Endothelial cell of umbilical vein (primary cell): ENCODE measurements around the gene DCLK1. TPM values are rescaled to one million over a fixed set of nuclear protein-coding genes. Genes with fewer than 3 reads are reported as not detected.

Experiments
- BruUV-seq: library from RNA; stranded (reverse); fragments of 400-500 nt; replicated peaks from 2 replicates; lab custom pipeline; 2021; lab: Mats Ljungman, UMichigan
- CTCF ChIA-PET: fragments of 300-600, 350-600 bp; sonication (Branson Sonifier 250); formaldehyde crosslinking; loops from one replicate; lab custom pipeline; 2021; ENCODE audit warnings: antibody characterized with exemption, inconsistent platforms; lab: Charles Lee
- POLR2A ChIA-PET: fragments of 300-600, 350-600 bp; sonication (Branson Sonifier 250); formaldehyde crosslinking; loops from one replicate; lab custom pipeline; 2021; ENCODE audit warnings: antibody characterized with exemption, inconsistent platforms; lab: Charles Lee
- DNase-seq: peaks from one replicate; pipeline ENCODE4 v3.0.0-alpha.2; 2011; ENCODE audit warnings: low read depth, low spot score
- FAIRE-seq: peaks from 2 replicates; lab custom pipeline; 2011; peaks lifted over from hg19 to GRCh38; lab: Jason Lieb, UNC
- H2AFZ ChIP-seq: 2 replicates; pipeline ENCODE4 v1.6.0; 2012; ENCODE audit warnings: low read depth, low read length, control low read depth, inconsistent platforms
- H3K27ac ChIP-seq: 2 replicates; pipeline ENCODE4 v1.5.1; 2011; ENCODE audit warnings: low read depth, mild to moderate bottlenecking, control low read depth, low read length, moderate library complexity; ENCODE audit not compliant: insufficient read depth
- H3K27me3 ChIP-seq, 2 experiments: 2 replicates each; pipeline versions ENCODE4 v1.6.0 to v1.6.1; 2011; ENCODE audit warnings: low read length in 2 of 2, mixed read lengths in 1 of 2; ENCODE audit not compliant: control insufficient read depth in 2 of 2, insufficient read depth in 2 of 2
- H3K36me3 ChIP-seq, 2 experiments: 2 replicates in 1 of 2; 3 replicates in 1 of 2; pipeline ENCODE4 v1.5.1; 2011; ENCODE audit warnings: low read length in 2 of 2, mild to moderate bottlenecking in 1 of 2, moderate library complexity in 1 of 2; ENCODE audit not compliant: control insufficient read depth in 2 of 2, insufficient read depth in 2 of 2; ENCODE audit errors: extremely low read depth in 1 of 2
- H3K4me1 ChIP-seq: 3 replicates; pipeline ENCODE4 v1.5.1; 2011; ENCODE audit warnings: mild to moderate bottlenecking, low read length; ENCODE audit not compliant: control insufficient read depth, insufficient read depth; ENCODE audit errors: extremely low read depth
- H3K4me2 ChIP-seq: 2 replicates; pipeline ENCODE4 v1.6.1; 2011; ENCODE audit warnings: low read length, control low read depth, mixed read lengths; ENCODE audit not compliant: insufficient read depth
- H3K4me3 ChIP-seq, 3 experiments: fragments of 200-600 bp in 1 of 3; sonication (generic), shearing (Covaris generic) in 1 of 3; replicated peaks in 1 of 3; 2 replicates each; pipeline ENCODE4 v1.5.1; 2011 to 2016; ENCODE audit warnings: control low read depth in 3 of 3, low read length in 3 of 3, mild to moderate bottlenecking in 2 of 3, inconsistent platforms in 1 of 3, low read depth in 1 of 3, moderate library complexity in 1 of 3; ENCODE audit not compliant: insufficient read depth in 1 of 3
- H3K79me2 ChIP-seq: 2 replicates; pipeline ENCODE4 v1.6.0; 2012; ENCODE audit warnings: low read length, inconsistent platforms; ENCODE audit not compliant: control insufficient read depth, insufficient read depth
- H3K9ac ChIP-seq: replicated peaks from 2 replicates; pipeline ENCODE3; 2011; ENCODE audit warnings: low read length, control low read depth; ENCODE audit not compliant: insufficient read depth; ENCODE audit errors: extremely low read depth
- H3K9me1 ChIP-seq: replicated peaks from 3 replicates; pipeline ENCODE4 v1.6.0; 2011; ENCODE audit warnings: mild to moderate bottlenecking, low read length; ENCODE audit not compliant: control insufficient read depth, insufficient read depth; ENCODE audit errors: extremely low read depth
- H3K9me3 ChIP-seq: replicated peaks from 2 replicates; pipeline ENCODE4 v1.5.1; 2012; ENCODE audit warnings: low read length, inconsistent platforms; ENCODE audit not compliant: control insufficient read depth, insufficient read depth
- H4K20me1 ChIP-seq: replicated peaks from 2 replicates; pipeline ENCODE3; 2011; ENCODE audit warnings: mild to moderate bottlenecking, low read length; ENCODE audit not compliant: control insufficient read depth, insufficient read depth; ENCODE audit errors: extremely low read depth
- EZH2 ChIP-seq: IDR thresholded peaks from 2 replicates; pipeline ENCODE4 v1.6.1; 2012; ENCODE audit warnings: borderline replicate concordance, low read depth, mild to moderate bottlenecking, moderate library complexity, low read length, inconsistent platforms; ENCODE audit not compliant: severe bottlenecking
- FOS ChIP-seq: IDR thresholded peaks from 2 replicates; pipeline ENCODE4 v1.6.1; 2011; ENCODE audit warnings: mild to moderate bottlenecking, low read length, moderate library complexity, borderline replicate concordance; ENCODE audit not compliant: insufficient read depth
- GATA2 ChIP-seq: IDR thresholded peaks from 2 replicates; pipeline ENCODE4 v1.7.0; 2011; ENCODE audit warnings: low read depth, mild to moderate bottlenecking, moderate library complexity, mixed read lengths, low read length; ENCODE audit not compliant: insufficient read length, insufficient read depth
- JUN ChIP-seq: IDR thresholded peaks from 2 replicates; pipeline ENCODE4 v1.6.1; 2011; ENCODE audit warnings: borderline replicate concordance, low read depth; ENCODE audit not compliant: insufficient read length, insufficient read depth
- MYC ChIP-seq: IDR thresholded peaks from one replicate; pipeline ENCODE4 v1.6.1; 2011; ENCODE audit warnings: mild to moderate bottlenecking, low read depth, low read length
- POLR2A ChIP-seq: IDR thresholded peaks from 2 replicates; pipeline ENCODE4 v1.6.1; 2012; ENCODE audit warnings: low read depth, mild to moderate bottlenecking, control low read depth, low read length
- POLR2AphosphoS5 ChIP-seq: IDR thresholded peaks from 2 replicates; pipeline ENCODE4 v1.6.1; 2012; ENCODE audit warnings: low read depth, mild to moderate bottlenecking, control low read depth, low read length, moderate library complexity; ENCODE audit not compliant: insufficient read depth
- dilution Hi-C: fragments of 300-500 bp; cut with MboI; formaldehyde crosslinking; loops from one replicate; pipeline ENCODE4 v1.15.0; 2019; ENCODE audit warnings: low sequenced_read_pairs; ENCODE audit not compliant: extremely low pct_ligation_motif_present
- intact Hi-C: fragments of 100-400 bp; cut with micrococcal nuclease; formaldehyde crosslinking; loops from one replicate; pipeline ENCODE4 v1.10.0; 2022
- polyA plus RNA-seq, 4 experiments: library from polyadenylated mRNA; depleted of rRNA in 3 of 4; stranded (reverse) in 3 of 4; unstranded in 1 of 4; fragments of >200 nt; gene quantifications; 2 replicates each; pipeline versions ENCODE4 v1.2.1 to v1.2.3, GENCODE V29; 2011 to 2012; ENCODE audit warnings: missing spikeins in 1 of 4
- total RNA-seq: library from RNA; stranded (reverse); gene quantifications from 2 replicates; pipeline ENCODE4 v1.2.3, GENCODE V29; 2021
- TF ChIP-seq, protein P1 (sequence below): IDR thresholded peaks from 2 replicates; pipeline ENCODE4 v1.6.1; 2011; ENCODE audit not compliant: insufficient read depth, insufficient read length
- TF ChIP-seq, protein P2 (sequence below), 2 donors: IDR thresholded peaks; 1 replicate in 1 of 2; 2 replicates in 1 of 2; pipeline ENCODE4 v1.5.1; 2011; ENCODE audit warnings: low read length in 2 of 2, mild to moderate bottlenecking in 2 of 2, moderate library complexity in 2 of 2, control low read depth in 1 of 2, inconsistent platforms in 1 of 2, low read depth in 1 of 2; ENCODE audit not compliant: insufficient read depth in 1 of 2; ENCODE audit errors: extremely low read depth in 1 of 2

DCLK1 gene
- total and polyA plus RNA-seq, 2 donors (not counting 3 experiments of a cell fraction or from before 2014, with no cell fraction given): 0.28 to 3.9 TPM

GRCh38 chr13:35926859-35927530 lies 204.2 kb downstream of the DCLK1 start:
- Histone ChIP-seq H3K9me3 (no peaks in the 10 kb centered on the region), H3K36me3 (no peaks in the 10 kb centered on the region), H3K4me3 (no peak overlapping the region), H4K20me1 (no peaks in the 10 kb centered on the region), H3K27ac (no peak overlapping the region), H3K4me1 (peaks cover 3% of the 10 kb centered on the region), H3K79me2 (no peaks in the 10 kb centered on the region), H2AFZ (no peak overlapping the region), H3K27me3 (no peaks in the 10 kb centered on the region), H3K9ac (no peak overlapping the region), H3K9me1 (no peaks in the 10 kb centered on the region), H3K4me2 (no peak overlapping the region)
- no peak for FAIRE-seq
- no TSS peak for BruUV-seq
- dilution Hi-C loops (no loop called here), intact Hi-C loops (no loop called here)
- ChIA-PET POLR2A (no interaction called here), CTCF (interaction anchor here (2.0 kb wide), 1 partner anchor 109 kb away, joined by 5 read pairs; no protein-coding TSS in a partner anchor)
- TF ChIP-seq, protein P1, sequence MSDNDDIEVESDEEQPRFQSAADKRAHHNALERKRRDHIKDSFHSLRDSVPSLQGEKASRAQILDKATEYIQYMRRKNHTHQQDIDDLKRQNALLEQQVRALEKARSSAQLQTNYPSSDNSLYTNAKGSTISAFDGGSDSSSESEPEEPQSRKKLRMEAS: no peak
- TF ChIP-seq POLR2AphosphoS5 (no peak), FOS (no peak), EZH2 (no peak), POLR2A (no peak), JUN (no peak), MYC (no peak), GATA2 (no peak)
- TF ChIP-seq, protein P2, sequence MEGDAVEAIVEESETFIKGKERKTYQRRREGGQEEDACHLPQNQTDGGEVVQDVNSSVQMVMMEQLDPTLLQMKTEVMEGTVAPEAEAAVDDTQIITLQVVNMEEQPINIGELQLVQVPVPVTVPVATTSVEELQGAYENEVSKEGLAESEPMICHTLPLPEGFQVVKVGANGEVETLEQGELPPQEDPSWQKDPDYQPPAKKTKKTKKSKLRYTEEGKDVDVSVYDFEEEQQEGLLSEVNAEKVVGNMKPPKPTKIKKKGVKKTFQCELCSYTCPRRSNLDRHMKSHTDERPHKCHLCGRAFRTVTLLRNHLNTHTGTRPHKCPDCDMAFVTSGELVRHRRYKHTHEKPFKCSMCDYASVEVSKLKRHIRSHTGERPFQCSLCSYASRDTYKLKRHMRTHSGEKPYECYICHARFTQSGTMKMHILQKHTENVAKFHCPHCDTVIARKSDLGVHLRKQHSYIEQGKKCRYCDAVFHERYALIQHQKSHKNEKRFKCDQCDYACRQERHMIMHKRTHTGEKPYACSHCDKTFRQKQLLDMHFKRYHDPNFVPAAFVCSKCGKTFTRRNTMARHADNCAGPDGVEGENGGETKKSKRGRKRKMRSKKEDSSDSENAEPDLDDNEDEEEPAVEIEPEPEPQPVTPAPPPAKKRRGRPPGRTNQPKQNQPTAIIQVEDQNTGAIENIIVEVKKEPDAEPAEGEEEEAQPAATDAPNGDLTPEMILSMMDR (IDR thresholded peaks at IDR 0.05; ENCODE audit: extremely low read depth in 1 of 2, insufficient read depth in 1 of 2, low read depth in 1 of 2, low read length in 2 of 2): no peak
- DNase-seq: no peak
